Neural cell (in vitro differentiated cells): Measurements from ENCODE around the gene KYNU. TPM values are rescaled to one million over a fixed set of nuclear protein-coding genes. Genes with fewer than 3 reads are reported as not detected.

Experiments used
- H2AFZ ChIP-seq: fragments of 200-600, 300-800 bp; sonication (generic), shearing (Covaris generic); 2 replicates; pipeline ENCODE4 v1.6.0; 2014; ENCODE audit warnings: low read depth, mild to moderate bottlenecking, antibody characterized with exemption, low read length, moderate library complexity
- H3F3A ChIP-seq: fragments of 200-600 bp; shearing (Covaris generic); 2 replicates; pipeline ENCODE4 v1.6.1; 2016; ENCODE audit warnings: mild to moderate bottlenecking, moderate library complexity, mixed read lengths, antibody characterized with exemption, low read length; ENCODE audit not compliant: insufficient read depth, poor library complexity, severe bottlenecking
- H3K27ac ChIP-seq: fragments of 200-600, 300-800 bp; sonication (generic), shearing (Covaris generic); 2 replicates; pipeline ENCODE4 v1.5.1; 2014; ENCODE audit warnings: mild to moderate bottlenecking, low read length, moderate library complexity
- H3K27me3 ChIP-seq: fragments of 300-800, 200-600 bp; sonication (generic), shearing (Covaris generic); 2 replicates; pipeline ENCODE4 v1.6.0; 2014; ENCODE audit warnings: mild to moderate bottlenecking, low read depth, low read length, moderate library complexity; ENCODE audit not compliant: insufficient read depth
- H3K36me3 ChIP-seq: fragments of 300-800, 200-600 bp; sonication (generic), shearing (Covaris generic); 2 replicates; pipeline ENCODE4 v1.5.1; 2014; ENCODE audit warnings: mild to moderate bottlenecking, antibody characterized with exemption, low read length, moderate library complexity; ENCODE audit not compliant: insufficient read depth
- H3K4me2 ChIP-seq: fragments of 300-800, 200-600 bp; sonication (generic), shearing (Covaris generic); 2 replicates; pipeline ENCODE4 v1.6.0; 2014; ENCODE audit warnings: mild to moderate bottlenecking, low read length
- H3K4me3 ChIP-seq: fragments of 300-800, 200-600 bp; sonication (generic), shearing (Covaris generic); 2 replicates; pipeline ENCODE4 v1.5.1; 2014; ENCODE audit warnings: mild to moderate bottlenecking, low read length, moderate library complexity
- H3K79me2 ChIP-seq: fragments of 200-600 bp; shearing (Covaris generic); replicated peaks from 2 replicates; pipeline ENCODE4 v1.6.0; 2014; ENCODE audit warnings: mild to moderate bottlenecking, low read length, moderate library complexity; ENCODE audit not compliant: insufficient read depth
- H3K9ac ChIP-seq: fragments of 300-800, 200-600 bp; sonication (generic), shearing (Covaris generic); 2 replicates; pipeline ENCODE4 v1.6.1; 2016; ENCODE audit warnings: mild to moderate bottlenecking, low read length, mixed read lengths
- H3K9me2 ChIP-seq: fragments of 200-600 bp; shearing (Covaris generic); 2 replicates; pipeline ENCODE4 v1.6.1; 2016; ENCODE audit warnings: mild to moderate bottlenecking, low read length, mixed read lengths; ENCODE audit not compliant: insufficient read depth
- H3K9me3 ChIP-seq: fragments of 200-600, 300-800 bp; sonication (generic), shearing (Covaris generic); 2 replicates; pipeline ENCODE4 v1.6.1; 2016; ENCODE audit warnings: mild to moderate bottlenecking, mixed run types, low read length, moderate library complexity, mixed read lengths
- H4K20me1 ChIP-seq: fragments of 200-600 bp; shearing (Covaris generic); 2 replicates; pipeline ENCODE4 v1.6.1; 2016; ENCODE audit warnings: mild to moderate bottlenecking, mixed run types; ENCODE audit not compliant: insufficient read depth
- EP300 ChIP-seq: fragments of 450-650 bp; conservative IDR thresholded peaks from 2 replicates; pipeline ENCODE4 v1.6.1; 2014; ENCODE audit warnings: antibody characterized with exemption, mild to moderate bottlenecking, moderate library complexity; ENCODE audit not compliant: poor library complexity, severe bottlenecking
- EZH2 ChIP-seq: fragments of 200-600, 300-800 bp; shearing (Covaris generic), sonication (generic); IDR thresholded peaks from 2 replicates; pipeline ENCODE4 v1.6.1; 2014; ENCODE audit warnings: antibody characterized with exemption, low read length, borderline replicate concordance, mild to moderate bottlenecking; ENCODE audit not compliant: insufficient read depth, poor library complexity, severe bottlenecking
- MXI1 ChIP-seq: fragments of 450-650 bp; conservative IDR thresholded peaks from 2 replicates; pipeline ENCODE4 v1.6.1; 2014; ENCODE audit warnings: antibody characterized with exemption, mild to moderate bottlenecking; ENCODE audit not compliant: poor library complexity, severe bottlenecking
- POLR2AphosphoS5 ChIP-seq: IDR thresholded peaks from 2 replicates; pipeline ENCODE4 v1.6.1; 2012
- RAD21 ChIP-seq: fragments of 450-650 bp; conservative IDR thresholded peaks from 2 replicates; pipeline ENCODE4 v1.6.1; 2014; ENCODE audit warnings: antibody characterized with exemption, mild to moderate bottlenecking, moderate library complexity
- SMC3 ChIP-seq: fragments of 450-650 bp; conservative IDR thresholded peaks from 2 replicates; pipeline ENCODE4 v1.6.1; 2014; ENCODE audit warnings: antibody characterized with exemption, mild to moderate bottlenecking, moderate library complexity; ENCODE audit not compliant: poor library complexity
- TAF1 ChIP-seq: IDR thresholded peaks from 2 replicates; pipeline ENCODE4 v1.6.1; 2012; ENCODE audit warnings: low read depth
- polyA plus RNA-seq: library from polyadenylated mRNA; depleted of rRNA; stranded (reverse); fragments of >200 nt; gene quantifications from 2 replicates; pipeline ENCODE4 v1.2.3, GENCODE V29; 2014
- TF ChIP-seq, protein P1 (sequence below): IDR thresholded peaks from 2 replicates; pipeline ENCODE4 v1.6.1; 2012; ENCODE audit warnings: borderline replicate concordance
- TF ChIP-seq, protein P2 (sequence below): fragments of 450-650 bp; IDR thresholded peaks from 2 replicates; pipeline ENCODE4 v1.5.1; 2014; ENCODE audit warnings: antibody characterized with exemption, mild to moderate bottlenecking, moderate library complexity; ENCODE audit not compliant: poor library complexity, severe bottlenecking

The KYNU gene
- polyA plus RNA-seq, 1 donor from 2014 or later, result 0.25 TPM

DNA sequence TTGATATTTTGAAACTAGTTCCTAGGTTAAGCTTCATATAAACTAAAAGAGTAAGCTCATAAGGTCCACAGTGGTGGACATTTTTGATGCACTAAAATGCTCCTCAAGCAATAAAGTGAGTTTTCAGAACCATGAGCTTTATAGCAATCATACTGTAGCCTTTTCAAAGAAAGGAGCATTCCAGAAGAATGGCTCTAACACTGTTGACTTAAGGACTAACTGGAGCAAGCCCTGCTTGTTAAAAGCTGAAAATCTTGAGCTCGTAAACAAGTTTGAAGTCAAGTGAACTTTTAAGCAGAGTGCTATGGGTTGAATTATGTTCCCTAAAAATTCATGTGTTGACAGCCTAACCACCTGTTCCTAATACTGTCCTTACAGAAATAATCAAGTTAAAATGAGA lies 38.0 kb downstream of the KYNU start:
- H3K36me3 ChIP-seq, result no peaks in the 10 kb centered on the region
- TF ChIP-seq, protein P1, sequence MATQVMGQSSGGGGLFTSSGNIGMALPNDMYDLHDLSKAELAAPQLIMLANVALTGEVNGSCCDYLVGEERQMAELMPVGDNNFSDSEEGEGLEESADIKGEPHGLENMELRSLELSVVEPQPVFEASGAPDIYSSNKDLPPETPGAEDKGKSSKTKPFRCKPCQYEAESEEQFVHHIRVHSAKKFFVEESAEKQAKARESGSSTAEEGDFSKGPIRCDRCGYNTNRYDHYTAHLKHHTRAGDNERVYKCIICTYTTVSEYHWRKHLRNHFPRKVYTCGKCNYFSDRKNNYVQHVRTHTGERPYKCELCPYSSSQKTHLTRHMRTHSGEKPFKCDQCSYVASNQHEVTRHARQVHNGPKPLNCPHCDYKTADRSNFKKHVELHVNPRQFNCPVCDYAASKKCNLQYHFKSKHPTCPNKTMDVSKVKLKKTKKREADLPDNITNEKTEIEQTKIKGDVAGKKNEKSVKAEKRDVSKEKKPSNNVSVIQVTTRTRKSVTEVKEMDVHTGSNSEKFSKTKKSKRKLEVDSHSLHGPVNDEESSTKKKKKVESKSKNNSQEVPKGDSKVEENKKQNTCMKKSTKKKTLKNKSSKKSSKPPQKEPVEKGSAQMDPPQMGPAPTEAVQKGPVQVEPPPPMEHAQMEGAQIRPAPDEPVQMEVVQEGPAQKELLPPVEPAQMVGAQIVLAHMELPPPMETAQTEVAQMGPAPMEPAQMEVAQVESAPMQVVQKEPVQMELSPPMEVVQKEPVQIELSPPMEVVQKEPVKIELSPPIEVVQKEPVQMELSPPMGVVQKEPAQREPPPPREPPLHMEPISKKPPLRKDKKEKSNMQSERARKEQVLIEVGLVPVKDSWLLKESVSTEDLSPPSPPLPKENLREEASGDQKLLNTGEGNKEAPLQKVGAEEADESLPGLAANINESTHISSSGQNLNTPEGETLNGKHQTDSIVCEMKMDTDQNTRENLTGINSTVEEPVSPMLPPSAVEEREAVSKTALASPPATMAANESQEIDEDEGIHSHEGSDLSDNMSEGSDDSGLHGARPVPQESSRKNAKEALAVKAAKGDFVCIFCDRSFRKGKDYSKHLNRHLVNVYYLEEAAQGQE, result no peak
- TF ChIP-seq EZH2 (no peak), SMC3 (no peak), POLR2AphosphoS5 (no peak), MXI1 (no peak), TAF1 (no peak), EP300 (no peak), RAD21 (no peak)
- TF ChIP-seq, protein P2, sequence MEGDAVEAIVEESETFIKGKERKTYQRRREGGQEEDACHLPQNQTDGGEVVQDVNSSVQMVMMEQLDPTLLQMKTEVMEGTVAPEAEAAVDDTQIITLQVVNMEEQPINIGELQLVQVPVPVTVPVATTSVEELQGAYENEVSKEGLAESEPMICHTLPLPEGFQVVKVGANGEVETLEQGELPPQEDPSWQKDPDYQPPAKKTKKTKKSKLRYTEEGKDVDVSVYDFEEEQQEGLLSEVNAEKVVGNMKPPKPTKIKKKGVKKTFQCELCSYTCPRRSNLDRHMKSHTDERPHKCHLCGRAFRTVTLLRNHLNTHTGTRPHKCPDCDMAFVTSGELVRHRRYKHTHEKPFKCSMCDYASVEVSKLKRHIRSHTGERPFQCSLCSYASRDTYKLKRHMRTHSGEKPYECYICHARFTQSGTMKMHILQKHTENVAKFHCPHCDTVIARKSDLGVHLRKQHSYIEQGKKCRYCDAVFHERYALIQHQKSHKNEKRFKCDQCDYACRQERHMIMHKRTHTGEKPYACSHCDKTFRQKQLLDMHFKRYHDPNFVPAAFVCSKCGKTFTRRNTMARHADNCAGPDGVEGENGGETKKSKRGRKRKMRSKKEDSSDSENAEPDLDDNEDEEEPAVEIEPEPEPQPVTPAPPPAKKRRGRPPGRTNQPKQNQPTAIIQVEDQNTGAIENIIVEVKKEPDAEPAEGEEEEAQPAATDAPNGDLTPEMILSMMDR, result no peak
- no peaks in the 10 kb centered on the region for H3K9me3 ChIP-seq
- no peak overlapping the region for H3K9ac ChIP-seq
- no peak overlapping the region for H2AFZ ChIP-seq
- no peaks in the 10 kb centered on the region for H3K27me3 ChIP-seq
- H3K79me2 ChIP-seq, result no peaks in the 10 kb centered on the region
- H3K9me2 ChIP-seq, result no peaks in the 10 kb centered on the region
- H4K20me1 ChIP-seq, result no peaks in the 10 kb centered on the region
- no peak overlapping the region for H3K4me3 ChIP-seq
- no peaks in the 10 kb centered on the region for H3F3A ChIP-seq
- no peak overlapping the region for H3K27ac ChIP-seq
- H3K4me2 ChIP-seq, result no peak overlapping the region

DNA sequence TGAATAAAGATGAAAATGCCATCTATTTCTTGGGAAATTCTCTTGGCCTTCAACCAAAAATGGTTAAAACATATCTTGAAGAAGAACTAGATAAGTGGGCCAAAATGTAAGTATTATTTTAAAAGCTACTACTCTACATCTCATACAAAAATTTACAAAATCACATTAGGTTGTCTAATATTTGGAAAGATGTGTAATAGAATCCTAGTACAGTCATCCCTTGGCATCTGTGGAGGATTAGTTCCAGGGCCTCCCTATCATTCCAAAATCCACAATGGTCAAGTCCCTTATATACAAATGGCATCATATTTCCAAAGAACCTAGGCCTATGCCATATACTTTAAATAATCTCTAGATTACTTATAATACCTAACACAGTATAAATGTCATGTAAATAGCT lies 41.2 kb downstream of the KYNU start:
- Histone ChIP-seq H3K27ac (no peak overlapping the region), H3K9me3 (no peaks in the 10 kb centered on the region), H3K27me3 (no peaks in the 10 kb centered on the region), H3K9ac (no peak overlapping the region), H3F3A (no peaks in the 10 kb centered on the region), H2AFZ (no peak overlapping the region), H3K36me3 (no peaks in the 10 kb centered on the region), H3K4me2 (no peak overlapping the region), H3K9me2 (no peaks in the 10 kb centered on the region), H4K20me1 (no peaks in the 10 kb centered on the region), H3K4me3 (no peak overlapping the region), H3K79me2 (no peaks in the 10 kb centered on the region)
- TF ChIP-seq POLR2AphosphoS5 (no peak), SMC3 (no peak), EP300 (no peak), MXI1 (no peak), TAF1 (no peak), EZH2 (no peak), RAD21 (no peak)
- TF ChIP-seq, protein P1, result no peak
- TF ChIP-seq, protein P2, result no peak
